VCaP (cell line): ENCODE results near the gene SMCO2.

Experiments used
- H3K27ac ChIP-seq: fragments of 450-650 bp; 2 replicates; pipeline ENCODE4 v1.5.1; 2017
- TF ChIP-seq, protein P1 (sequence below): fragments of 450-650 bp; conservative IDR thresholded peaks from 2 replicates; pipeline ENCODE4 v1.5.1; 2017; ENCODE audit warnings: mild to moderate bottlenecking, moderate library complexity

The SMCO2 gene

DNA sequence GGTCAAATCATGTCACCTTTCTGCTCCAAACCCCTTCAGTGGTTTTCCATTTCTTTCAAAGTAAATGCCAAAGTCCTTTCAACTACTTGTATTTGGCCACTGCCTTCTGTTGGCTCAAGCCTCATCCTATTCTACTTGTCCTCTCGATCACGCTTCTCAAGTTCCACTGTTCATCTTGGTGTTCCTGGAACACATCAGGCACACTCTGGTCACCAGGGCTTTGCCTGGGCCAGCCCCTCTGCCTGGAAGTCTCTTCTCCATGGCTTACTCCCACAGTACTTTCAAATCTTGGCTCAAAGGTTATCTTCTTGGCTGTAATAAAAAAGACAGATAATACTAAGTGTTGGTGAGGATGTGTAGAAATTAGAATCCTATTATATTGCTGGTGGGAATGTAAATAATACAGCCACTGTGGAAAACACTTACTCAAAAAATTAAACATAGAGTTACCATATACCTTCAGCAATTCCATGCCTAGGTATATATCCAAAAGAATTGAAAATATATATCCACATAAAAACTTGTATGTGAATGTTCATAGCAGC, 60.2 kb downstream of the SMCO2 start:
- H3K27ac ChIP-seq = no peak overlapping the region
- TF ChIP-seq, protein P1, sequence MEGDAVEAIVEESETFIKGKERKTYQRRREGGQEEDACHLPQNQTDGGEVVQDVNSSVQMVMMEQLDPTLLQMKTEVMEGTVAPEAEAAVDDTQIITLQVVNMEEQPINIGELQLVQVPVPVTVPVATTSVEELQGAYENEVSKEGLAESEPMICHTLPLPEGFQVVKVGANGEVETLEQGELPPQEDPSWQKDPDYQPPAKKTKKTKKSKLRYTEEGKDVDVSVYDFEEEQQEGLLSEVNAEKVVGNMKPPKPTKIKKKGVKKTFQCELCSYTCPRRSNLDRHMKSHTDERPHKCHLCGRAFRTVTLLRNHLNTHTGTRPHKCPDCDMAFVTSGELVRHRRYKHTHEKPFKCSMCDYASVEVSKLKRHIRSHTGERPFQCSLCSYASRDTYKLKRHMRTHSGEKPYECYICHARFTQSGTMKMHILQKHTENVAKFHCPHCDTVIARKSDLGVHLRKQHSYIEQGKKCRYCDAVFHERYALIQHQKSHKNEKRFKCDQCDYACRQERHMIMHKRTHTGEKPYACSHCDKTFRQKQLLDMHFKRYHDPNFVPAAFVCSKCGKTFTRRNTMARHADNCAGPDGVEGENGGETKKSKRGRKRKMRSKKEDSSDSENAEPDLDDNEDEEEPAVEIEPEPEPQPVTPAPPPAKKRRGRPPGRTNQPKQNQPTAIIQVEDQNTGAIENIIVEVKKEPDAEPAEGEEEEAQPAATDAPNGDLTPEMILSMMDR = no peak

DNA sequence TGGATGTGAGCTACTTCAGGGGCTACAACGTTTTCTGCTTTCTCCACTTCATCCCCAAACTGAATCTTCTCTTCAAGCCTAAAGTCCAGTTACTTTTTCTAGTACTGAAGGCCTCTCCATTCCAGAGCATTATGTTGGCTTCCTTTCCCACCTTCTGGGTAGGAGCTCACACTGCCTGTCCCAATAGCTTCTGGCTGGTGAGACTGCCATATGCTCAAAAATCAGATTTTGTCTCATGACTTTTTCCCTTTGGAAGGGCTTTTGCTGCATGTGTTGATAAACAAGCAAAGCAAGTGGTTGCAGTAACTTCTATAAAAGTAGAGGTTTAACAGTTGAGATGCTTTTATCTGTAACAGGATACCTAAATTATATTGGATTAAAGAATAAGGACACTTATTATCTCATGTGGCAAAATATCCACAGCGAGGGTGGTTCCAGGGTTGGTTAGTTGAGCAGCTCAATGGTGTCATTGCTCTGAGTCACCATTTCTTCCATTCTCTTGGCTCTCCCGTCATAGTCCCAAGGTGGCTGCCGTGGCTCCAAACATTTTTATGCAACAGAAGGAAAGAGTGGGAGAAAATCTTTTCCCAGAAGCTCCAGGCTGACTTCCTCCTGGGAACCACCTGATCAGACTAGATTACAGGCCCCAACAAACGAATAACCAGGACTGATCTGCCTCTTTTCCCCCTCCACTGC, 62.3 kb downstream of the SMCO2 start:
- H3K27ac ChIP-seq = no peak overlapping the region
- TF ChIP-seq, protein P1 = no peak

DNA sequence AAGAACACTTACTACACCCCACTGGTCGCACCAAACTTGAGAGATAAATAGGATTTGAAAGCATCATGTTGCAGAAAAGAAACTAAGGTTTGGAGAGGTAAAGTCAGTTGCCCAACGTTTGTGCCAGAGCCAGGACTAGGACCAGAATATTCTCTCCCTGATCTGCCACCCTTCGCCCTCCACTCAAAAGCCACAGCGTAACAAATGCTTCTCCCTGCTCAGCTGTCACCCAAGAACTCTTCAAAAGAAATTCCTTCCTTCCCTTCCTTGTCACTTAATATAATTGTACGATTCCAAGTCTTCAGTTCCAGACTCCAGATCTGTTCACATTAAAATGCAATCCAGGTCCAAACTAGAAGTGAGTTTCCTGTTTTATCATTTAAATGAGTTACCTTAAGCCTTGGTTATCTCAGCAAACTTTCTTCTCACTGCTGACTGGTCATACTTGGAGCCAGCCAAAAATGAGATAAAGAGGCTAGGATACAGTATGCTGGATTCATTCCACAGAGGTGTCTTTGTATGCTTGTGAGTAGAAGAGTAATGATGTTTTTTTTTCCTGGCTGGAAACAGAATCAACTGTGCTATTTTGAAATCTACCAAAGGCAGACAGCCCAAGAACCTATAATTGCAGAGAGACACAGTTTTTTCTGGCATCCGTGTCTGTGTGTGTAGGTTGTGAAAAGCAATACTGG, 64.6 kb downstream of the SMCO2 start:
- TF ChIP-seq, protein P1 = no peak
- no peak overlapping the region; the same call in 1 of the 2 replicates for H3K27ac ChIP-seq

DNA sequence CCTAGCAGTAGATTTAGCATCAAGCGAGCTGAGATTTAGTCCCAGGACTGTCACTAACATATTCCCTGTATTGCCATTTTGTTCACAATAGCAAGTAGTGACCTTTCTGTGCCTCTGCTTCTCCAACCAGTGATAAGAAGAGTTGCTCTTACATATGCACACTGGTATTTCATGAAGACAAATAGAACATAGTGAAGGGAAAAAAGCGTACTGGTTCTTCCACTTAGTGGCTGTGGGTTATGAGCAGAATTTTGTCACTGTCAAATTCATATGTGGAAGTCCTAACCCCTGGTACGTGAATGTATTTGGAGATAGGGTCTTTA, 65.1 kb downstream of the SMCO2 start:
- no peak overlapping the region; the same call in 1 of the 2 replicates for H3K27ac ChIP-seq
- TF ChIP-seq, protein P1 = no peak

DNA sequence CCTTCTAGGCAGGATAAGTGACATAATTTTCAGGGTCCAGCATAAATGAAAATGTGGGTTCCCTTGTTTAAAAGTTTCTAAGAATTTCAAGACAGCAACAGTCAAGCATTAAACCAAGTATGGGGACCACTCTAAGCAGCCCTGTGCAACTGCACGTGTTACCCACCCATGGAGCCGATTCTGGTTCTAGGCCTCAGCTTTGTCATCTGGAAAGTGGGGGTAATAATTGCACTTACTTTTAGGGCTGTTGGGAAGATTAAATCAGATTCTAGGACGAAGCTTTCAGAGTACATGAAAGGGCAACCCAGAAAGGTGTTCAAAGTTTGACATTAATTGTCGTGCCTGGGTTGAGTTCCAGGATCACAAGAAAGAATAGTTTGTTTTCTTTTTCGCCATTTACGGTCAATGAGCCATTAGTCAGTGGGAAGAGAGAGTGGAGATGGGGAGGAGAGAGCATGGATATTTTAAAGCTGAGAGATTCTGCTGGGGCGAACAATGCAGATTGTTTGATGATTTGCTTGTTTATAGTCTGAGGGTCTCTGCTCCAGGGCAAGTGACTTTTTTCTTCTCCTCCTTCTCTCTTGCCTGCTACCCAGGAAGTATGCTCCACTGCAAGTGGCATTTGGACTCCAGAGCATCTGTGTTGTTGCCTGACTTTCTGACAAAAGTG, 66.8 kb downstream of the SMCO2 start:
- H3K27ac ChIP-seq = no peak overlapping the region
- TF ChIP-seq, protein P1 = no peak

DNA sequence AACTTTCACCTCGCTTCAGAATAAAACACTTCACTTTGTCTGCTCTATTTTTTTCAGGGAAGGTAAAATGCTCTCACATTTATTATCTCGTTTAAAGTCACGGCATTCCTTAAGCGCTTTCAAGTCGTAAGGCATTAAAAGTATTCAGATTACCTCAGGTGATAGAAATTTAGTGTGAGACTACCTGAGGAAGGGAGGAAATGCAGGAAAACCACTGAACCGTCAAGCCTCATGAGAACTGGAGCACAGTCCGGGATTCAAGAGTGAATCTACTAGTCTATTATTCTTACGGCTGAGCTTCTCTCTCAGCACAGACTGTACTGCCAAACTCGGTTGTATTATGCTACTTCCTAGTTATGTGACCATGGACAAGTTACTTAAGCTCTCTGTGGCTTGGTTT, 69.1 kb downstream of the SMCO2 start:
- H3K27ac ChIP-seq = no peak overlapping the region
- TF ChIP-seq, protein P1 = no peak

DNA sequence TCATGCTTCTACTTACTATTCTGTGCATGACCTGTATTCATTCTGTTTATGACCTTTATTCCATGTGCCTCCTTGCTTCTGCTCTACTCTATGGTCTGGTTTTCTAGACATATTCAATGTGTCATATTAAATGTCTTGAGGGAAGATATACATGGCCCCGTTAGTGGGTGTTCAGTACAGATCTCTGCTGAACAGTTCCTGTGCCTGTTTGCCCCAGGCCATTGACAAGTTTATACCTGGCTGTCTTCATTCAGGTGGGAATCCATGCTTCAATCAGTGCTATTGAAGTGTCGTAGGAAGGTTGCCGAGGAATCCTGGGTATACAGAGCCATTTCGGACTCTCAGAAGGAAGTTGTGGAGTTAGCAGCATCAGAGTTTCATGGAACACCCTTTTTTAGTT, 70.1 kb downstream of the SMCO2 start:
- H3K27ac ChIP-seq = no peak overlapping the region
- TF ChIP-seq, protein P1 = no peak
